Stimulated activated CD4-positive, alpha-beta T cell treated with anti-CD3 and anti-CD28 coated beads, Interleukin-2, amount 100 ng/mL, for 4 hours (primary cell): ENCODE results near the gene ADK.
"Not testable (repeated sequence)": the region's sequence is repeated elsewhere in the genome, so short reads cannot be mapped to it uniquely, and the experiment has no call there.

Experiments
- DNase-seq: peaks from one replicate; pipeline ENCODE4 v3.0.0-alpha.2; 2020; ENCODE audit warnings: low read depth

The ADK gene

DNA sequence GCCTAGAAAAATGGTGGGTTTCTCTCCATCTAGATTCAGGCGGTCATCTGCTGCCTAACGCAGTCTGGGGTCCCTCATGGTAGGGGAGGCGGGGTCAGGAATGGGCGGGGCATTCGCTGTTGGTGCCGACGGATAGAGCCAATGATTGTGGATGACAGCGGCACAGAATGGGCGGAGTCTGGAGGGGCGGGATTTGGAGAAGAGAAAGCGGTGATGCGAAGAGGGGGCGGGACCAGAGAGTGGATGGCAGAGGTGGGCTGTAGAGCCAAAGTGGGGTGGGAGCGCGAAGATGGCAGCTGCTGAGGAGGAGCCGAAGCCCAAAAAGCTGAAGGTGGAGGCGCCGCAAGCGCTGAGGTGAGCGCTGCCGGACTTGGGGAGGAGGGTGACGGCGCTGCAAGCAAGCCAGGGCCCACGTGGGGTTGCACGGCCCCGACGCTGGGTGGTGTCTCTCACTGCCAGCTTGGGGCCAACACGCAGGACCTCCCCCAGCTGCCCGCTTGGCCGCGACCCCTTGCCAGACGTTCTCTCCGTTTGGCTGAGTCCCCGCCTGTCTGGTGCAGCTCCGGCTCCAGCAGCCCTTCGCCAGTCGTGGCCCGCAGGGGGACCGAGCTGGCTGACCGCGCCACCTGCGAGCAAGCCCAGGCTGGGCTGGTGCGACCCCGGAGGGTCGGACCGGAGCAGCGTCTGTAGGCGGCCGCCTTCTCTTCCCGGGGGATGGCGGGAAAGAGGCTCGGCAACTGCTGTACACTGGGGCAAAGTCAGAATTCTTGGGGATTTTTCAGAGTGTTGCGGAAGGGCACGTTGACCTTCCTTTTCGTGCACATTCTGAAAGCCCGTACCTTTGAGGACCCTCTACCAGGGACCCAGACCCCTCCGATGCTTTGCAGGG lies at the start of gene ADK:
Gene ADK (plus strand): TSS at position 232 of the 889 bp plus-strand sequence. CDS start 58 bp downstream, at position 290.
- peak; percentile 100 for DNase-seq

DNA sequence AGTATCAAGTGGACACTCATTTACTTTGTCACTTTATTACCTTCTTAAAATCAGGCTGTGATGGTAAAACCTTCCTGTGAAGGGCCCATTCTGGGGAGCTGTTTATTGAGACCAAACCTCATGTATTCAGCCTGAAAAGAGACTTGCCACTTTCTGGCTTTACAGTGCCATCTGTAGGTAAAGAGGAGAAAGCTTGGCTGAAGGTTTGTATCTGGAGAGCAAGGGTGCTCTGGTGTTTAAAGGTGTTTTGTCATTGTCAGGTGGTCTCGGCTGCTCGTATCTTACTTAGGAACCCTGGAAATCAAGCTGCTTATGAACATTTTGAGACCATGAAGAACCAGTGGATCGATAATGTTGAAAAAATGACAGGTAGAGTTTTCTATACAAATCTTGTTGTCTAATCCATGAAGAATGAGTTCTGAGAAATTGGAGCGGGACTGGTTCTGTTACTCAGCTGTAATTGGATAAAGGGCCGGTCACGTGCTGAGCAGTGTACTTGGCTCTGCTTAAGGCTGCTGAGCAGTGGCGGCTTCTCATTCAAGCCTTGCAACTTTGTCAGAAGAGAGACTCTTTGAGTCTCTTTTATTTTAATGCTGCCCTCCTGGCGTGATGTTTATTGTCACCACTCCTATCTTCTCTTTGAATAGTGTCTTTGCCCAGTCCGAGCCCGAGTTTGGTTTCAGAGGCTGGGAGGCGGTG lies 47.3 kb upstream of the ADK start:
- no peak for DNase-seq

DNA sequence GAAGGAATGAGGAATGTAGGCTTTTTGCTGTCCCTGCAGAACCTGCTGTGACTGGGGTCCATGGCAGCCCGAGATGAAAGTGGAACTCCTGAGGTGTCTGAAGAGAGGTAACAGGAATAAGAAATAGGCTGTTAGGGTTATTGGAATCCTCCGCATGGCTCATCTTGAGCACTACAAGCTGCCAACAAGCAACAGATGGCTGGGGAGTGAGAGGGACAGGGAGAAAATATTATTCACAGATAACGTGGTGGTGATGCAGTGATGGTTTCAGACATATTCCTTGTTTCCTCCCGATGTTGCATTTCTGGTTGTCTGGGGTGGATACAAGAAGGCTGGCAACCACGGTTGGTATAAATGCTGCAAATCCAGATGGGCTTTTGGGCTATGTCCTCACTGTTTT lies 46.5 kb upstream of the ADK start:
- no peak for DNase-seq

DNA sequence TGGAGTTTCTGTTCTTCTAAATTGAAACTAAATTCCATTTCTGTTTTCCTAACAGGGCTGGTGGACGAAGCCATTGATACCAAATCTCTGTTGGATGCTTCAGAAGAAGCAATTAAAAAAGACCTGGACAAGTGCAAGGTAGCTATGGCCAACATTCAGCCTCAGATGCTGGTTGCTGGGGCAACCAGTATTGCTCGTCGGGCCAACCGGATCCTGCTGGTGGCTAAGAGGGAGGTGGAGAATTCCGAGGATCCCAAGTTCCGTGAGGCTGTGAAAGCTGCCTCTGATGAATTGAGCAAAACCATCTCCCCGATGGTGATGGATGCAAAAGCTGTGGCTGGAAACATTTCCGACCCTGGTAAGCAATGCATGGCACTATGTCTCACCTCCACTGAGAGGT lies 46.0 kb upstream of the ADK start:
- DNase-seq, result no peak

DNA sequence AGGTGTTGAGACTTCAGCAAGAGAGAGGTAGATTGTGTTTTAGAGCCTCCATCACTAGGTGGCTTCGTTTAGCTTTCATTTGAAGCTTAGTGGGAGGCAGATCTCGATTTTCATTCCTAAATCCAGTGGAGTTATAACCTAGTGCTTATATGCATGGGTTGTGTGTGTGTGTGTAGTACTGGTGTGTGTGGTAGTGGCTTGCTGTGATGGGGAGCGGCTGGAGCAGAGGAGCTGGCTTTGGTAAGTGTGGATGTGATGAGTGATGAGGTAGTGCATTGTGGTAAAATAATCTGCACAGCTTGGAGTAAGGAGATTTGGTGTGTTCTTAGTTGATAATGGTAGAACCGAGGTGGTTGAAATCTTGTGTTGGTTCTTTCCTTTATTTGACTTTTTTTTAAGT lies 43.6 kb upstream of the ADK start:
- DNase-seq, result no peak

DNA sequence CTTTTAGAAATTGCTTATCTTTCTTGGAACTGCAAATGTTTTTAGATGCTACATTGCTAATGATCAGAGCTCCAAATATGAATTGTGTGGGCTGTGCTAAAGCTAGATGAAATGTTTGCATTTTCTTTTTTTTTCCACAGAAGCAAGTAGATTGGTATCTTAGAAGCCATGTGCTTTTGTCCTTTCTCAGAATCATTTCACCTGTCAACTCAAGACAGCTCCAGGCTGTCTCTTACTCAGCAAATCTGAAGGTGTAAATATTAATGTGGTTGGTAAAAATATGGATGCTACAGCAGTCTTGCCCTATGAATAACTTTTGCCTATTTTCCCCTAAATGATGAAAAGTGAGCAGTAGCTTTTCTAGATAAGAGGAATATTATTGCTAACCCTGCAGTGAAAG lies 41.6 kb upstream of the ADK start:
- no peak for DNase-seq

DNA sequence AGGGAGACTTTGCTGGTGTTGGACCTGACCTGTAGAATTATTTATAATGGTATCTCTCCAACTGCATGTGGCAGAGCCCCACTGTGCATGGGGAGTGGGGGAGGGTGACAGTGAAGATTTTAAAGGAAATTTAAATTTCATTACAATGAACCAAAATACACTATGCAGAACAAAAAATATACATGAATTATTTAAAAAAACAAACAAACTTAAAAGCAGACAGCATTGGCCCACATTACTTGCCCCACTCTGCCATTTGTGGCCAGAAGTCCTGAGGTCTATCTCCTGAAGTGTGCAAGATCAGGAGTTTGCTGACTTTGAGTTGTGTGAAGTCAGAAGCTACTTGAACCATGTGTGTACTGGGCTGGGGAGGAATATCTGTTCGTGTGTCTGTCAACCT lies 40.9 kb upstream of the ADK start:
- DNase-seq, result no peak

DNA sequence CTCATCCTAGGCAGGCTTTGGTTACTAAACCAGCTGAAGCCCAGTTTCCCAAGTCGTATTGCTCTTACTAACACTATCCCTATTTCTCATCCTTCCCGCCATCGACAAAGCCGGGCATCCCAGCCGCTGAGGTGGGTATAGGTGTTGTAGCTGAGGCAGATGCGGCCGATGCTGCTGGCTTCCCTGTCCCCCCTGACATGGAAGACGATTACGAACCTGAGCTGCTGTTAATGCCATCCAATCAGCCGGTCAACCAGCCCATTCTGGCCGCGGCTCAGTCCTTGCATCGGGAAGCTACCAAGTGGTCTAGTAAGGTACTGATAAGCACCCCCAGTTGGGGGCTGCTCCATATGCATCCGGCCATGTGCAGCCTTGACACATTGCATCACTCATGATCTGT lies 39.2 kb upstream of the ADK start:
- DNase-seq, result no peak

DNA sequence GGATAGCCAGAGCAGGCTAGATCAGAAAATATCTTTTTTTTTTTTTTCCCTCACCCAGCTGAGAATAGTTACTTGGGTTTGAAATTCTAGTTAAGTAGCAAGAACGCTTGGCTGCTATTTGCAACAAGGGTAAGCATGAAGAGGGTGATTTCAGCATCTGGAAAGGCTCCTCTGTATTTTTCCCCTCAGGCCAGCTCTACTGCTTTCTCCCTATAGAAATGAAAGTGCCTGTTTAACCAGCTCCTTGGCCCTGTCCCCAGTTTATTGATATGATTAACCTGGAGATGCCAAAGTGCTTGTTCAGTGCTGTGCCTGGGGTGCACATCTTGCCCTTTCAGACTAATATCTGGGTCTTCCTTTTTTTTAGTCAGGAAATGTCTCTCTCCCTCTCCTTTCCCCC lies 37.5 kb upstream of the ADK start:
- DNase-seq, result no peak

DNA sequence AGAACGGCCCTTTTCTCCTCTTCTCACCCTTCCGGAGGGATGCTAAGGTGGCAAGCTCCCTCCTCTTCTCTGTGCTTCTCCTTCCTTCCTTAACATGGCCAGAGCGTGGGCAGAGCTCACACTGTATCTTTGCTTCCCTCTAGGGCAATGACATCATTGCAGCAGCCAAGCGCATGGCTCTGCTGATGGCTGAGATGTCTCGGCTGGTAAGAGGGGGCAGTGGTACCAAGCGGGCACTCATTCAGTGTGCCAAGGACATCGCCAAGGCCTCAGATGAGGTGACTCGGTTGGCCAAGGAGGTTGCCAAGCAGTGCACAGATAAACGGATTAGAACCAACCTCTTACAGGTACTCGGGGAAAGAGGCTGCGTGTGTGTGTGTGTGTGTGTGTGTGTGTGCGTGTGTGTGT lies 37.0 kb upstream of the ADK start:
- DNase-seq, result no peak

DNA sequence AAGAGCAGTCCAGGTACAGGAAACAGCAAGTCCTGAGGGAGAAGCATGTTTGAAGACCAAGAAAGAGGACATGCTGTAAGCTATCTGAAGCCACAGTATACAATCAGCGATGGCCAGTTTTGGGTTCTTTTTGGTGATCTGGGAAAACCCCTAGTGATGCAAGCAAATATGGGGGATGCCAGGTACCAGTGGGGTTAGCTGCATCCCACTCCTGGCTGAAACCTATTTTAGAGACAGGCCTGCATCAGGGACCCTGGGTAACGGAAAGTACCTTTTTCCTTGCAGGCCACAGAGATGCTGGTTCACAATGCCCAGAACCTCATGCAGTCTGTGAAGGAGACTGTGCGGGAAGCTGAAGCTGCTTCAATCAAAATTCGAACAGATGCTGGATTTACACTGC lies 33.3 kb upstream of the ADK start:
- no peak for DNase-seq

DNA sequence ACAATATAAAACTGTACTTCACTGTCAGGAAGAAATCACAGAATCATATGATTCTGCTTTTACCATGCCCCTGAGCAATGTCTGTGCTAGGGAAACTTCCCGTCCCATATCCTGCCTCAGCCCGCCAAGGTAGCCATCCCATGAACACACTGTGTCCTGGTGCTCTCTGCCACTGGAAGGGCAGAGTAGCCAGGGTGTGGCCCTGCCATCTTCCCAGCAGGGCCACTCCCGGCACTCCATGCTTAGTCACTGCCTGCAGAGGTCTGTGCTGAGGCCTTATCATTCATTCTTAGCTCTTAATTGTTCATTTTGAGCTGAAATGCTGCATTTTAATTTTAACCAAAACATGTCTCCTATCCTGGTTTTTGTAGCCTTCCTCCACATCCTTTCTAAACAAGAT lies 32.2 kb upstream of the ADK start:
- DNase-seq, result no peak

DNA sequence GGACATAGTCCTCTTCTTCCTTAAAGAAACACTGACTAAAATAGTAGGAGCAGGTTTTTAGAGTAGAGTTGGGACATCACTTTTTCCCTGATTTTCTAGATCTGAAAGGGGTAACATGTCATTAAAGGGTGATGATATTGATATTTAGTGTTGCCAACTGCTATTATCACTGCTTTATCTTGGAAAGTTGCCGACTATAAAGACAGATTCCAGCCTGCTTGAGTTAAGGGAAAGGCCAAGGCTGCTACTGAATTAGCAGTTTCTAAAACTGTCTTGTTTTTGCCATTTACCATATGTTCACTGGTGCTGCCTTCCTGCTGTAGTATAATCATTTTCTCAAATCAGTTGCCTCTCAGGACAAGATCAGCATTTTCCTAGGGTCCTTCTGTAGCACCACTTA lies 30.1 kb upstream of the ADK start:
- DNase-seq, result no peak

DNA sequence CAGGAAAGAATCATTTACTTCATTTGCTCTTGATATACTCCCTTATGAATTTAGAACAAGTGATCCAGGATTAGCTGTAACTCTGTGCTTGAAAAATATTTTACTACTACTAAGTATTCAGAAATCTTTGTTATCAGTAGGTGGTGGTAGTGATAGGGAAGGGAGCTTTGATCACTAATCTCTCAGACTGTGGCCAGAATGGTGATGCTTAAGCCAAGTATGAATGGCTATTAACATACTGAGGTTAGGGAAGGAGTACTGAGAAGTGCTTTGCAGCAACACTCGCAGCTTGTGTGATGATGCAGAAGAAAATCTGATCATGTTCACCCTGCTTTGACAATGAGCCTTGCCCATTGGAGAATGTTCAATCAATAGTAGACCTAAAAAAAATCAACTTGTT lies 29.7 kb upstream of the ADK start:
- no peak for DNase-seq

DNA sequence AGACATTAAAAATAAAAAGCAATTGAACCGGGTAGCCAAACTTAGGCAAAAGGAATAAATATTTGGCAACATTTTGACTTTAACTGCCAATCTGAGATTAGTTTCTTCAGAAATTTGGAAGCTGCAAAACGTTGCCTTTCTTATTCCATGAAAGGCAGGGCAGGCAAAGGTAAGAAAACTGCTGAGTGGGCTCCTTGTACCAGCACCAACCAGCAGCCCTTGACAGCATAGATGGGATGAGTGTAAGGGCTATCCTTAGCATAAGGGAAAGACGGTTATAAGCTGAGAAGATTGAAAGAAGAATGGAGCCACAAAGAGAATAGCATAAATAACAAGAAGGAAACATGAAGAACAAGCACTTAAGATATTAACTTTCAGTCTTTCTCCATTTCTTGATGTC lies 29.0 kb upstream of the ADK start:
- DNase-seq, result no peak

DNA sequence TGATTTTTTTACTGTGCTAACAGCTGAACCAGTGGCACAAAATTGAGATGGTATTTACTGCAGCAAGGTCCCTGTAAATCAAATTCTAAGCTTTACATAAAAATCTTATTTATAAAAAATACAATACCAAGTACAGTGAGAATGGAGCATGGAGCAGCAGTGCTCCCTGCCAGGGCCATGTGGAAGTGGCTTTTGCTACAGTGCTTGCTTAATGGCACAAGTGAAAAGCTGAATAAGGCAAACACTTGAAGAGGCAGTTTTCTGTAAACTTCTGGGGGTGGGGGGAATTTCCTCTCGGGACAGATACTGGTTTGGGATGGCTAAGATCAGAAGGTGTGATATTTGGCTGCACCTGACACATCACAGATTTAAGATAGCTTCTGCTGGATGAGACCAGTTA lies 27.9 kb upstream of the ADK start:
- no peak for DNase-seq

DNA sequence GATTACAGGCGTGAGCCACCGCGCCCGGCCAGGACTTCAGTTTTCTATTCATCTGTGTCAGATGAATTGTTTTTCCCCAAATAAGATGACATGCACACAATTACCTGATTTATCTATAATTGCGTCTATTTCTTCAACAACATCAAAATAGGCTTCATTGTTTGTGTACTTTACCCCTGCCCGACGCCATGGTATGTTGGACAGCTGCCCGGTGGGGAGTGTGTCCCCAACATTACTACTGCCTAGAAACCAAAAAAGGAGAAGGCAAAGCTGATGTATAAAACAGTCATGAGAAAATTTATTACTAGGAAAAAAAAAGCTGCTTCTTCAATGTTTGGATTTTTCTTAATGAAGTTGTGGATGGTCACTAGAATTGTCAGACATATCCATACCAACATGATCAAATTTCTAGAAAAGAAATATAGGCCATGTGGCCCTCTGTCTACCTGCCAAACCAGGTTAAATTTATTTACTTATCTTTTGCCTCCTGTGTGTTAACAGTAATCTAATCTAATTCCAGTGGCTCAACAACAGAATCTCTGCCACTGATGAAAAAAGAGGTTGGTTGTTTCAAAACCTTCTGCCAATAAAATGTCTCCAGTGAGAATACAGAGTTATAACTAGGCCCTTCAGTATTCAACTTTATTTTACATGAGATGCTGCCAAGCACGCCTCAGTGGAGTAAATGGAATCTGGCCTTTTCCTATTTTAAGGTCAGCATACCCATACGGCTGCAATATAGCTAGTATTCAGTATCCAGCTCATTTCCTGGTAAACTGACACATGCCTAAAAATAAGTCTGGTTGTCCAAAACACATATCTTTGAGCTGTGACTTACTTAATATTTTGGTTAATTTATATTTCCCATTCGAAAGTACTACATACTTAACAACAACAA lies 16.8 kb upstream of the ADK start:
- no peak for DNase-seq

DNA sequence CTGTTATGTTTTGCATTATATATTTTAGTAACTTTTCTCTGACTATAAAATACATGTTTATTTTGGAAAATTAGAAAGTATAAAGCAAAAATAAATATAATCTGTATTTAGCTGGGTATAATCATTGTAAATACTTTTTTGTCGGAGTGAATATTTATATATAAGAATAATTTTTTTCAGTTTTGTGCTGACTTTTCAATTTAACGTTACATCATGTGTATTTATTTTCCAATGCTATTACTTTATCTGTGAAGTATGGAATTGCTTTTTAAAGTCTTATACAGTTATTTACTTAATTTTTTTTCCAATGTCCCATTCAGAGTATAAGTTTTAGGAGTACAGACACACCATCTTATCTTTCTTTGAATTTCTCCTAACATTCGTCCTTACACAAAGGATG lies 15.6 kb upstream of the ADK start:
- DNase-seq, result no peak

DNA sequence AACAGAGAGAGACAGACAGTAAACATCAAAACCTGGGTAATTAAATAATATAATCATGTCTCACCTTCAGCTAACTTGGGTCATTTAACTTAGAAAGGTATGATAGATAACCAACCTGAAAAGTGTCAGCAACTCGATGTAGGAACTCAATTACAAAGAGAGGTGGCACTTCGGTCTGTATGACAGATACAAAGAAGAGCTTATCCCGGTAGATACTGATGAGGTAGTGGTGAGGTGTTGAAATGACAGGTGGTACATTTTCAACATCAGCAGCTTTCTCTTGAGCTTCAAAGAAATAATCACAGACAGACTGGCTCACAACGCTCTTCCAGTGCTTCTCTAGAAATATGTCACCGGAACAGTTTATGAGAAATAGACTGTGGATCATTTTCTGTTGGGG lies 13.0 kb upstream of the ADK start:
- no peak for DNase-seq

DNA sequence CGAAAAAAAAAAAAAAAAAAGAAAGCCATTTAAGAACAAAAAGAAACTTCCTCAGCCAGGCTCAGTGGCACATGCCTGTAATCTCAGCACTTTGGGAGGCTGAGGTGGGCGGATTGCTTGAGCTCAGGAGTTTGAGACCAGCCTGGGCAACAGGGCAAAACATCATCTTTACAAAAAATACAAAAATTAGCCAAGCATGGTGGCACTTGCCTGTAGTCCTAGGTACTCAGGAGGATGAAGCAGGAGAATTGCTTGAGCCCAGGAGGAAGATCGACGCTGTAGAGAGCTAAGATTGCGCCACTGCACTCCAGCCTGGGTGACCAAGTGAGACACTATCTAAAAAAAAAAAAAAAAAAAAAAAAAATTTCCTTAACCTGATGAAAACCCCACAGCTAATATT lies 12.4 kb upstream of the ADK start:
- DNase-seq, result not testable (repeated sequence)

DNA sequence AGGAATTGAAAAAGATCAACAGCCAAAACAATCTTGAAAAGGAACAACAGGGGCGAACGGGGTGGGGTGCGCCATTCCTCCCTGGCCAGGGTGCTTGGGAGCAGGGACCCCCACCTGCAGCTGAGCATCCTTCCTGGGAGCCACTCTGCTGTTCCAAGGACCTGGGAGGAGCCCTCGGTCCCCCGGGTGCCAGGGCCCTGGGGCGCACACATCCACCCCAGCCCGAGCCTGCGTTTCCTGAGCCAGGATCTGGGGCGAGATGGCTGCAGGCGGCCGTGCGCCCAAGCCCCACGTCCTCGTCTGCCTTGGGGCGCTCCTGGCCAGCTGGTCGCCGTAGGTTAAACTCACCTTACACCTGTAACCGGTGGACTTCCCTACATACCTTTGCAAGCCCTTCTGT lies 11.0 kb upstream of the ADK start:
- no peak for DNase-seq

DNA sequence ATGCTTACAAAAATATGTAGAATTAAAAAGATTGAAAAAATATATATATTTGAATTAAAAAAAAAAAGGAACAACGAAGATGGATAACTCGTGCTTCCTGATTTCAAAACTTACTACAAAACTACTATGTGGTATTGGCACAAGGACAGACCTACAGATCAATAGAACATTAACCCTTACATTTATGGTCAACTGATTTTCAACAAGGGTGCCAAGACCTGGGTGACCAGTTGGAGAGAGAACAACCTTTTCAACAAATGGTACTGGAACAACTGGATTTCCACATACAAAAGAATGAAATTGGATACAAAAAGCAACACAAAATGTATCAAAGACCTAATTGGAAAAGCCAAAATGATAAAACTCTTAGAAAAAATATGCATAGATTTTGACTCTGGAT lies 10.5 kb upstream of the ADK start:
- no peak for DNase-seq

DNA sequence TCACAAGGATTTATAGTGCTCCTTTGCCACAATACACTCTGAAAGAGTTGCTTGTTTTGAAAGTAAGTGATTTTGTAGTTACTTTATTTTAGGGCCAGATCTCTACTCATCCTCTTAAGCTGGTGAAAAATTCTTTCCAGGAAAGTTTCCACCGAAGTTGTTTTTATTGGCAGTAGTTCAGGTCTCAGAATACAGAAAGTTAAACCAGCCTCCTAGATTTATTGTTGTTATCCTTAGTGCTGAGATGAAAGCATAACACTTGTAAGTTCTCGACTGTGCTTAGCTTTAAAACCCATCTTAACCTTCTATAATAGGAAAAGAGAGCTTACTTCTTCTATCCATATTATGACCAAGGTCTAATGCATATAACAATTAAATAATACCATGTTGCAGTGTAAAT lies 5.9 kb upstream of the ADK start:
- DNase-seq, result no peak
